Keratinocyte (primary cell): ENCODE measurements around the gene MYEF2. TPM values are rescaled to one million over a fixed set of nuclear protein-coding genes. Genes with fewer than 3 reads are reported as not detected.

ENCODE experiments used
- DNase-seq: peaks from one replicate; pipeline ENCODE4 v3.0.0-alpha.2; 2011; ENCODE audit warnings: low read depth, missing footprints, low spot score
- FAIRE-seq: peaks from 2 replicates; lab custom pipeline; 2011; peaks lifted over from hg19 to GRCh38; lab: Jason Lieb, UNC
- H2AFZ ChIP-seq: 2 replicates; pipeline ENCODE4 v1.6.0; 2012; ENCODE audit warnings: low read length, control low read depth, inconsistent platforms; ENCODE audit not compliant: control insufficient read depth
- H3K27ac ChIP-seq: 2 replicates; pipeline ENCODE4 v1.5.1; 2011; ENCODE audit warnings: low read length; ENCODE audit not compliant: control insufficient read depth, insufficient read depth
- H3K27me3 ChIP-seq: 3 replicates; pipeline ENCODE4 v1.6.0; 2011; ENCODE audit warnings: low read length; ENCODE audit not compliant: control insufficient read depth, insufficient read depth; ENCODE audit errors: extremely low read depth
- H3K36me3 ChIP-seq, 2 experiments: 2 replicates in 1 of 2; 3 replicates in 1 of 2; pipeline ENCODE4 v1.5.1; 2011; ENCODE audit warnings: low read length in 2 of 2, mild to moderate bottlenecking in 1 of 2; ENCODE audit not compliant: control insufficient read depth in 2 of 2, insufficient read depth in 2 of 2; ENCODE audit errors: extremely low read depth in 1 of 2
- H3K4me1 ChIP-seq: 3 replicates; pipeline ENCODE4 v1.5.1; 2011; ENCODE audit warnings: low read length; ENCODE audit not compliant: control insufficient read depth, insufficient read depth; ENCODE audit errors: extremely low read depth
- H3K4me2 ChIP-seq: 3 replicates; pipeline ENCODE4 v1.6.0; 2011; ENCODE audit warnings: low read depth, low read length; ENCODE audit not compliant: control insufficient read depth, insufficient read depth; ENCODE audit errors: extremely low read depth
- H3K4me3 ChIP-seq, 3 experiments: fragments of 200-600 bp in 1 of 3; sonication (generic) in 1 of 3; 2 replicates in 2 of 3; 3 replicates in 1 of 3; pipeline ENCODE4 v1.5.1; 2011 to 2016; ENCODE audit warnings: low read length in 3 of 3, mild to moderate bottlenecking in 3 of 3, control low read depth in 2 of 3, inconsistent platforms in 1 of 3, low read depth in 1 of 3, mixed read lengths in 1 of 3, mixed run types in 1 of 3, moderate library complexity in 1 of 3; ENCODE audit not compliant: control insufficient read depth in 2 of 3, insufficient read depth in 2 of 3; ENCODE audit errors: extremely low read depth in 1 of 3
- H3K79me2 ChIP-seq: 2 replicates; pipeline ENCODE4 v1.6.0; 2012; ENCODE audit warnings: low read length; ENCODE audit not compliant: control insufficient read depth, insufficient read depth
- H3K9ac ChIP-seq: 3 replicates; pipeline ENCODE4 v1.6.0; 2011; ENCODE audit warnings: low read length; ENCODE audit not compliant: control insufficient read depth, insufficient read depth; ENCODE audit errors: extremely low read depth
- H3K9me1 ChIP-seq: 3 replicates; pipeline ENCODE4 v1.6.0; 2011; ENCODE audit warnings: low read length; ENCODE audit not compliant: control insufficient read depth, insufficient read depth; ENCODE audit errors: extremely low read depth
- H3K9me3 ChIP-seq: 2 replicates; pipeline ENCODE4 v1.5.1; 2012; ENCODE audit warnings: low read depth, low read length; ENCODE audit not compliant: control insufficient read depth
- H4K20me1 ChIP-seq: 3 replicates; pipeline ENCODE4 v1.6.0; 2011; ENCODE audit warnings: low read length; ENCODE audit not compliant: control insufficient read depth, insufficient read depth; ENCODE audit errors: extremely low read depth
- CTCF ChIP-seq, 3 experiments: IDR thresholded peaks in 1 of 3; conservative IDR thresholded peaks in 1 of 3; optimal IDR thresholded peaks in 1 of 3; 2 replicates in 2 of 3; 3 replicates in 1 of 3; pipeline versions ENCODE3 to v1.5.1; 2011; ENCODE audit warnings: low read length in 3 of 3, mild to moderate bottlenecking in 3 of 3, moderate library complexity in 2 of 3, control low read depth in 1 of 3, inconsistent platforms in 1 of 3; ENCODE audit not compliant: insufficient read depth in 2 of 3; ENCODE audit errors: extremely low read depth in 1 of 3
- EZH2 ChIP-seq: IDR thresholded peaks from one replicate; pipeline ENCODE4 v1.6.1; 2012; ENCODE audit warnings: inconsistent platforms, mild to moderate bottlenecking, low read length, moderate library complexity
- dilution Hi-C: fragments of 300-500 bp; cut with MboI; formaldehyde crosslinking; loops from one replicate; pipeline ENCODE4 v1.7.0; 2020; ENCODE audit warnings: low sequenced_read_pairs; ENCODE audit not compliant: extremely low pct_ligation_motif_present
- polyA plus RNA-seq, 5 experiments: library from polyadenylated mRNA; depleted of rRNA in 3 of 5; stranded (reverse) in 3 of 5; stranded (forward) in 1 of 5; unstranded in 1 of 5; fragments of >200 nt; gene quantifications; 1 replicate in 1 of 5; 2 replicates in 3 of 5; 3 replicates in 1 of 5; pipeline versions ENCODE4 v1.2.1 to v1.2.3, GENCODE V29; 2011 to 2012; ENCODE audit warnings: missing spikeins in 2 of 5, low read depth in 1 of 5, low replicate concordance in 1 of 5

MYEF2 gene
- polyA plus RNA-seq, 1 donor (not counting 4 experiments of a cell fraction or from before 2014, with no cell fraction given): 2.8 TPM

DNA sequence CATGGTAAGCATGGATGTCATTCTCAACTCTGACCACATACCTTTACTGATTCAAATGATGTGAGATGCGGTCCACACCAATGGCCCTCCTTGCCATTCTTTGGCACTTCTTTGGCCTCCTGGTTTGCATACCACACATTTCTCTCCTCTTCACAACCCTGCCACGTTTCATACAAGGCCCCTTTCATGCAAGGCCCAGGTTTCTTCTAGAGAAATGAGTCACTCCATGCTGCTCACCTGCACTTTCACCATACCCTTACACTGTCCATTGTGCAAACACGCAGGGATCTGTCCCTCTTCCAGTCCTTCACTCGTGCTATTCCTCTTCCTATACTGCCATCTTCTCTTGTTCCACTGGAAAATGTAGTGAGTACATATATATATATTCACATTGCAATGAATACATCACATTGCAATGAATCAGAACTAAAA, 81.7 kb downstream of the MYEF2 start:
- Histone ChIP-seq H2AFZ (peak overlapping the region; percentile 42), H3K36me3 (no peaks in the 10 kb centered on the region), H3K27ac (peak overlapping the region; percentile 52), H3K4me3 (peak overlapping the region in 1 of 3 experiments; percentile 11), H3K9ac (no peak overlapping the region), H3K27me3 (no peaks in the 10 kb centered on the region), H3K4me2 (peak overlapping the region; percentile 36), H3K4me1 (peaks cover 13% of the 10 kb centered on the region), H3K9me1 (no peaks in the 10 kb centered on the region), H3K79me2 (no peaks in the 10 kb centered on the region), H3K9me3 (no peaks in the 10 kb centered on the region), H4K20me1 (no peaks in the 10 kb centered on the region)
- no peak for FAIRE-seq
- TF ChIP-seq EZH2: no peak
- dilution Hi-C loops: no loop called here
- DNase-seq: peak; percentile 17

DNA sequence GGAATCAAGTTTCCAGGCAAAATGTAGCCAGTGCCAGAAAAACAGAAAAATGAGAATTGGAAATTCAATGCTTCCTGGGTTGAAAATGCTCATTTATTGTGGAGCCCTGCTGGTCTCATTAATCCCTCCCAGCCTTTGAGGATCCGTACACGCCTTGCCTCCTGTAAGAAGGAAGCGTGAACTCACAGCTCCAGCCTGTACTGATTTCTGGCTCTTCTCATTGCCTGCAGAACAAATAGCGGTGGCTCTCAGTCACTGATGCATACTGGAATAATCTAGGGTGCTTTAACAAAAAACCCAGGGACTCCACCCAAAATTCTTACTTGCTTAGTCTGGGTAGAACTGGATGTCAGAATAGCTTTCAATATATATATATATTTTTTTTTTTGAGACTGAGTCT, 86.6 kb downstream of the MYEF2 start:
- dilution Hi-C loops: no loop called here
- H3K4me2 ChIP-seq: no peak overlapping the region
- no peaks in the 10 kb centered on the region for H4K20me1 ChIP-seq
- no peak overlapping the region for H3K9ac ChIP-seq
- H2AFZ ChIP-seq: no peak overlapping the region
- H3K9me1 ChIP-seq: no peaks in the 10 kb centered on the region
- no peaks in the 10 kb centered on the region for H3K79me2 ChIP-seq
- DNase-seq: no peak
- no peaks in the 10 kb centered on the region for H3K27me3 ChIP-seq
- TF ChIP-seq CTCF (optimal IDR thresholded peaks at IDR 0.05 in 1 of 3, IDR thresholded peaks at IDR 0.05 in 1 of 3, conservative IDR thresholded peaks at IDR 0.05 in 1 of 3; ENCODE audit: extremely low read depth in 1 of 3, insufficient read depth in 2 of 3, low read length in 3 of 3) (no peak), EZH2 (no peak)
- H3K4me3 ChIP-seq: no peak overlapping the region
- no peak overlapping the region for H3K27ac ChIP-seq
- FAIRE-seq: no peak
- no peaks in the 10 kb centered on the region for H3K36me3 ChIP-seq
- peaks cover 5% of the 10 kb centered on the region for H3K4me1 ChIP-seq
- no peaks in the 10 kb centered on the region for H3K9me3 ChIP-seq

DNA sequence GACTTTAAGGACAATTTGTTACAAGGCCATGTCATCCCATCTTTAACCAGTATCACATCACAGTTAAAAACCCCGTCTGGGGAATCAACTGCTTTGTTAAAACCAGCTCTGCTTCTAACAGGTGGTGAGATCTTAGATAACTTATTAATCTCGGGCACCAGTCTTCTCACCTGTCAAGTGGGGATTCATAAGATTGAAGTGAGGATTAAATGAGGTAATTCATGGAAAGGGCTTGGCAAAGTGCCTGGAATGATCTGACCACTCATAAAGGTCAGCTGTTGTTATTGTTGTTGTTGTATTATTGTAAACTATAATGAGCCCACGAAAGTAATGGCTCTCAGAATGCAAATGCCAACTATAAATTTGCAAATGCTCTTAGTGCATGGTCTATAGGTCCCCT, 87.4 kb downstream of the MYEF2 start:
- no peak overlapping the region for H3K9ac ChIP-seq
- no peak overlapping the region for H3K27ac ChIP-seq
- DNase-seq: no peak
- H3K4me3 ChIP-seq: no peak overlapping the region
- H3K27me3 ChIP-seq: no peaks in the 10 kb centered on the region
- no peaks in the 10 kb centered on the region for H3K36me3 ChIP-seq
- no peaks in the 10 kb centered on the region for H3K9me3 ChIP-seq
- no peak for TF ChIP-seq CTCF (optimal IDR thresholded peaks at IDR 0.05 in 1 of 3, IDR thresholded peaks at IDR 0.05 in 1 of 3, conservative IDR thresholded peaks at IDR 0.05 in 1 of 3; ENCODE audit: extremely low read depth in 1 of 3, insufficient read depth in 2 of 3, low read length in 3 of 3)
- FAIRE-seq: no peak
- H4K20me1 ChIP-seq: no peaks in the 10 kb centered on the region
- no peak overlapping the region for H3K4me2 ChIP-seq
- no peaks in the 10 kb centered on the region for H3K4me1 ChIP-seq
- H3K79me2 ChIP-seq: no peaks in the 10 kb centered on the region
- dilution Hi-C loops: no loop called here
- H3K9me1 ChIP-seq: no peaks in the 10 kb centered on the region
- H2AFZ ChIP-seq: no peak overlapping the region
